GM18907 (cell line): Measurements from ENCODE around the gene CSE1L.
"Not testable (repeated sequence)": the region's sequence is repeated elsewhere in the genome, so short reads cannot be mapped to it uniquely, and the experiment has no call there.

Experiments used
- ATAC-seq: cut with Tn5 transposase; IDR thresholded peaks from one replicate; pipeline ENCODE4 v1.9.1; 2021; ENCODE audit warnings: mild to moderate bottlenecking, moderate library complexity; ENCODE audit not compliant: unreplicated experiment

CSE1L gene

GRCh38 chr20:49122920-49123319, 76.8 kb downstream of the CSE1L start:
- ATAC-seq = no peak

- ATAC-seq = no peak
Measured at GRCh38 chr20:49123982-49124381, 77.9 kb downstream of the CSE1L start.

- ATAC-seq = no peak
Measured at GRCh38 chr20:49132995-49133478, 86.9 kb downstream of the CSE1L start.

- ATAC-seq = no peak
Measured at GRCh38 chr20:49133571-49133970, 87.5 kb downstream of the CSE1L start.

GRCh38 chr20:49134797-49135196, 88.7 kb downstream of the CSE1L start:
- ATAC-seq = not testable (repeated sequence)

- no peak for ATAC-seq
Measured at GRCh38 chr20:49136817-49137571, 90.9 kb downstream of the CSE1L start.

GRCh38 chr20:49138431-49138830, 92.3 kb downstream of the CSE1L start:
- ATAC-seq = no peak

GRCh38 chr20:49140411-49140810, 94.3 kb downstream of the CSE1L start:
- ATAC-seq = no peak

- ATAC-seq = no peak
Measured at GRCh38 chr20:49140834-49141233, 94.7 kb downstream of the CSE1L start.
